ENCODE results near the gene TPH2.

DNA sequence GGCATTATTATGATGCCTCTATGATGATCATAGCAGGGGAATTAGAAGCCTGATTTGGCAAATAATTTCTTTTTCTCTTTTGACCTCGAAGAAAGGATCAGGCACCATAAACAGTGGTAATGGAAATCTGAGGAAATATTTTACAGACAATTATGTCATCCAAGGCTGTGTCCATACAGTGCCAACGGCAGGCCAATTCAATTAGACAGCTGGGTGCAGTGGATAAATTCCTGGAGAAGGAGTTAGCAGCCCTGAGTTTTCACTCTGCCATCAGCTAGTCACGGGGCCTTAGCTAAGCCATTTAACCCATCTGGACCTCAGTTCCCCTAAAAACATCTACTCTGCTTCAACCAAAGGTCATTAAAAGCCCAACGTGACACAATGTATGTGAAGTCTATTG is 4.1 kb downstream of the TPH2 start:
- TF ChIP-seq, protein P1, sequence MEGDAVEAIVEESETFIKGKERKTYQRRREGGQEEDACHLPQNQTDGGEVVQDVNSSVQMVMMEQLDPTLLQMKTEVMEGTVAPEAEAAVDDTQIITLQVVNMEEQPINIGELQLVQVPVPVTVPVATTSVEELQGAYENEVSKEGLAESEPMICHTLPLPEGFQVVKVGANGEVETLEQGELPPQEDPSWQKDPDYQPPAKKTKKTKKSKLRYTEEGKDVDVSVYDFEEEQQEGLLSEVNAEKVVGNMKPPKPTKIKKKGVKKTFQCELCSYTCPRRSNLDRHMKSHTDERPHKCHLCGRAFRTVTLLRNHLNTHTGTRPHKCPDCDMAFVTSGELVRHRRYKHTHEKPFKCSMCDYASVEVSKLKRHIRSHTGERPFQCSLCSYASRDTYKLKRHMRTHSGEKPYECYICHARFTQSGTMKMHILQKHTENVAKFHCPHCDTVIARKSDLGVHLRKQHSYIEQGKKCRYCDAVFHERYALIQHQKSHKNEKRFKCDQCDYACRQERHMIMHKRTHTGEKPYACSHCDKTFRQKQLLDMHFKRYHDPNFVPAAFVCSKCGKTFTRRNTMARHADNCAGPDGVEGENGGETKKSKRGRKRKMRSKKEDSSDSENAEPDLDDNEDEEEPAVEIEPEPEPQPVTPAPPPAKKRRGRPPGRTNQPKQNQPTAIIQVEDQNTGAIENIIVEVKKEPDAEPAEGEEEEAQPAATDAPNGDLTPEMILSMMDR (IDR thresholded peaks at IDR 0.05 in 8 of 11, conservative IDR thresholded peaks at IDR 0.05 in 3 of 11): no peak
- no peak for TF ChIP-seq POLR2AphosphoS5 (IDR thresholded peaks at IDR 0.05)
